Stimulated activated CD4-positive, alpha-beta T cell treated with anti-CD3 and anti-CD28 coated beads, Interleukin-4, amount 100 ng/mL, for 1 hour (primary cell): ENCODE results near the gene OR2B2.
A peak's percentile ranks its signal among the peaks of the same experiment; 100 is the strongest.
"Not testable (repeated sequence)": the region's sequence is repeated elsewhere in the genome, so short reads cannot be mapped to it uniquely, and the experiment has no call there.

Experiments
- DNase-seq: peaks from one replicate; pipeline ENCODE4 v3.0.0-alpha.2; 2020

Gene OR2B2

DNA sequence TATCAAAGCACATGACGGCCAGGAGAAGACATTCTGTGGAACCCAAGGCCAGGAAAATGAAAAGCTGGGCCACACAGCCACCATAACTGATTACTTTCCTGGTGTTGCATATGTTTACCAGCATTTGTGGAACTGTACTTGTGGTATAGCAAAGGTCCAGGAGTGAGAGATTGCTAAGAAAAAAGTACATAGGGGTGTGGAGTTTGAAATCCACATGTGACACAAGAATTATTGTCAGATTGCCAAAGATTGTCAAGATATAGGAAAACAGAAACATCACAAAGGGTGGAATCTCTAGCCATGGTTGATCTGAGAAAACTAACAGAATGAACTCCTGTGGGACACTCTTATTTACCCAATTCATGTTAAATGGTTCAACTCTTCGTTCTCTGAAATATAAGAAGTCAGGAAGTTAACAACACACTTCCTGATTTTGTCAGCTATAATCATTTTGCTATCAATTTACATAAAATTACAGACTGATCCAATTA, at the start of gene OR2B2:
TSS of gene OR2B2 (minus strand) at position 441 of the 491 bp plus-strand sequence. CDS start at position 364, 77 bp downstream.
- no peak for DNase-seq

DNA sequence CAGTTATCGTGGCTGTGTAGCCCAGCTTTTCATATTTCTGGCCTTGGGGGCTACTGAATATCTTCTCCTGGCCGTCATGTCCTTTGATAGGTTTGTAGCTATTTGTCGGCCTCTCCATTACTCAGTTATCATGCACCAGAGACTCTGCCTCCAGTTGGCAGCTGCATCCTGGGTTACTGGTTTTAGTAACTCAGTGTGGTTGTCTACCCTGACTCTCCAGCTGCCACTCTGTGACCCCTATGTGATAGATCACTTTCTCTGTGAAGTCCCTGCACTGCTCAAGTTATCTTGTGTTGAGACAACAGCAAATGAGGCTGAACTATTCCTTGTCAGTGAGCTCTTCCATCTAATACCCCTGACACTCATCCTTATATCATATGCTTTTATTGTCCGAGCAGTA, 45.3 kb upstream of the OR2B2 start:
- no peak for DNase-seq

DNA sequence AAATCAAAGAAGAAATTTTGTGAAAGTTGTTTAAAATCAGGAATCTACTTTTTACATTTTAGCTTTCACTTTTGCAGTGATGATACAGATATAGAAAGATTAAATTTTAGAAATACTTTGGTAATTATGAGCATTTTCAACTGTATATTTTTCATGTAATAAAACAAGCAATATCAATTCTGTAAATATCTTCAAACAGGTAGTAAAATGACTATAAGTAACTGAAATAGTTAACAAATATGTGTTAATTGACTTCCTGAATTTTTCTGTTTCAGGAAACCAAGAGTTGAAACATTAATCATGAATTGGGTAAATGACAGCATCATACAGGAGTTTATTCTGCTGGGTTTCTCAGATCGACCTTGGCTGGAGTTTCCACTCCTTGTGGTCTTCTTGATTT, 44.7 kb upstream of the OR2B2 start, which contains the start of gene OR2B6:
TSS of gene OR2B6 (plus strand) at position 301 of the 400 bp plus-strand sequence. CDS start at position 301, 0 bp downstream.
- DNase-seq, result no peak

DNA sequence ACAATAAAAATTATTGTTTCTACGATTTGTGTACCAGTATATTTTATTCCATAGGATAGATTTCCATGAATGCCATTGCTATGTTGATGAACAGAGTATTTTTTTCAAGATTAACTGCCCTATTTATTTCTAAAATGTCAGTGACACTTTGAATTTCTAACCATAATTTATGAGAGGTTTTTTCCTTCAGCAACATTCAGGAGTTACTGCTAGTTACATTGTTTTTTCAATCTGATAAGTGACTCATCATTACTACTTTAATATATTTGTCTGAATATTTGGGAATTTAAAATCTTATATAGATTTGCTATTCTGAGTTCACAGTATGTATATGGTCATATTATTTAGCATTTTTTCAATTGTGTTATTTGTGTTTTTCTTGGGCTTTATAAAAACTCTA, 38.8 kb upstream of the OR2B2 start:
- DNase-seq, result no peak

DNA sequence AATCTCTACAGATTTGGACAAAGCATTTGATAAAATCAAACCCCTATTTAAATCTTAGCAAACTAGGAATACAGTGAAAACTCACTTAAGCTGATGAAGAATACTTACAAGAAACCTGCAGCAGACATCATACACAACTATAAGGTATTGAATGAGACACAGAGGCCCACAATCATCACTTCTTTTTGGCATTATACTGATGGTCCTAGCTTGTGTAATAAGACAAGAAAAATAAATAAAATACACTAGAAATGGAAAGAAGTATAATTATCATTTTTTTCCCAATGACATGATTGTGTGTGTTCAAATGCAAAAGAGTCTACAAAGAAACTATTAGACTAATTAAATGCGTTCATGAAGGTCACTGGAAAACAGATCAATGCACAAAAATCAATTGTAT, 36.0 kb upstream of the OR2B2 start:
- DNase-seq, result no peak

DNA sequence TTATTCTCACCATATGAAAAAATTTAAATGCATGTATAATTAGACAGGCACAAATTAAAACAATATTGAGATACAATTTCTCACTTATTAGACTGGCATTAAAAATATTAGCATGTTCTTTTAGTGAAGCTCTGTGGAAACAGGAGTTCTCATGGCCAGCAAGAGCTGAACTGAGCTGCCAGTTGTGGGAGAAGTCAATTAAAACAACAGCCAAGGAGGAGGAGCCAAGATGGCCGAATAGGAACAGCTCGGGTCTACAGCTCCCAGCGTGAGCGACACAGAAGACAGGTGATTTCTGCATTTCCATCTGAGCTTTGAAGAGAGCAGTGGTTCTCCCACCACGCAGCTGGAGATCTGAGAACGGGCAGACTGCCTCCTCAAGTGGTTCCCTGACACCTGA, 30.9 kb upstream of the OR2B2 start:
- not testable (repeated sequence) for DNase-seq

DNA sequence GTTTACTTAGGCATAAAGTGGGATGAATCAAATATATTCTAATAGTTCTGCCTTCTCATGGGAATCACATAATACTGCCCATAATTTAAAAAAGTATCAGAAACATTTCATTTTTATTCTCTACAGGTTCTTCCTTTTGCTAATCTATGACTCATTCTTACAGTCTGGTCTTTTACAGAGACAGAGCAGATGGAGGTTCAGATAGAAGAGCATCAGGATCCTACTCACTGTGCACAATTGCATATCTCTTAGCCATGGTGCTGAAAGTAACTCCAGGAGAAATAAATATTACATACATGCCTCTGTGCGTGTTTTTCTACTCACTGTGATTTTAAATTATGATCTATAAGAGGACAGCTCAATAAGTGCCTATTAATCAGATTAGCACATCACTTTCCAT, 28.6 kb upstream of the OR2B2 start:
- DNase-seq, result no peak

DNA sequence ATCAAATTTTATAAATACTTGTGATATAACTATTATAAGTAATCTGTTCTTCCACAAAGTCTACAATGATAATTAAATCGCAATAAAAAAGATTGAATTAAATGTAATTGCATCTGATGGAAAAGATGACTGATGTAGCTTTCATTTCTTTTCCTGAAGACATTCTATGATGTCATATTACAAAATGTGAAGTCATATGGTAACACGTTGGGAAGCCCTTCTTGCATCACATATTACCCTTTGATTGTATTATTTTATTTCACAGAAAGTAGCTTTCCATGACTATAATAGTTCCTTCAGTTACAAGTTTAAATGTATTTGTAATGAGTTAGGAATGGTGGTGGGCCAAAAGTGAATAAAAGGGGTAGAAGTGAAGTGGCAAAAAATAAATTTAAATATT, 19.0 kb upstream of the OR2B2 start:
- no peak for DNase-seq

DNA sequence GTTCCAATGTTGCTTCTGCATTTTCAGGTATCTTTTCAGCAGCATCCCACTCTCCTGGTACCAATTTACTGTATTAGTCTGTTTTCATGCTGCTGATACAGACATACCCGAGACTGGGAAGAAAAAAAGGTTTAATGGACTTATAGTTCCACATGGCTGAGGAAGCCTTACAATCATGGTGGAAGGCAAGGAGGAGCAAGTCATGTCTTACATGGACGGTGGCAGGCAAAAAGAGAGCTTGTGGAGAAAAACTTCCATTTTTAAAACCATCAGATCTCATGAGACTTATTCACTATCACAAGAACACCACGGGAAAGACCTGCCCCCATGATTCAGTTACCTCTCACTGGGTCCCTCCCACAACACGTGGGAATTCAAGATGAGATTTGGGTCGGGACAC, 17.7 kb upstream of the OR2B2 start:
- DNase-seq, result not testable (repeated sequence)

DNA sequence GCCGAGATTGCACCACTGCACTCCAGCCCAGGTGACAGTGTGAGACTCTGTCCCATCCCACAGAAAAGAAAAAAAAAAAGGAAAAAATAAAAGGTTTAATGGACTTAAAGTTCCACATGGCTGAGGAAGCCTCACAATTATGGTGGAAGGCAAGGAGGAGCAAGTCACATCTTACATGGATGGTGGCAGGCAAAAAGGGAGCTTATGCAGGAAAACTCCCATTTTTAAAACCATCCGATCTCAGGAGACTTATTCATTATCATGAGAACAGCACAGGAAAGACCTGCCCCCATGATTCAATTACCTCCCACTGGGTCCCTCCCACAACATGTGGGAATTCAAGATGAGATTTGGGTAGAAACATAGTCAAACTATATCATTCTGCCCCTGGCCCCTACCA, 15.8 kb upstream of the OR2B2 start:
- DNase-seq, result not testable (repeated sequence)

DNA sequence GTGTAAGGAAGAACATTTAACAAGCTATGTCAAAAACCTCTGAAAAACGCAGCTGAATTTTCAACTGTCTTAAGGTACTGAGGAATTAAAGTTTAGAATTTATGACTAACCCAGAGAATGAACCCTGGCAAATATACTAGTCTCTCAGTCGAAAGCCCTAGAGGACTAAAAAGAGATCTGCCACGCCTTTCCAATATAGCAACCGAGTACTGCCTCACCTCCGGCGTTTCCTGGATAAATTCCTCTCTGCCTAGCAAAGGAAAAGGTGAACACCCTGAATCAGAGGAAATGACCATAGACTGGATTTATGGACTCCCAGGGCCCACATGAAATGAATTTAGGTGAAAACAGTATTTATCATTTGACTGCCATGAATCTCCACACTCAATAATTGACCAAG, 12.0 kb upstream of the OR2B2 start:
- no peak for DNase-seq

DNA sequence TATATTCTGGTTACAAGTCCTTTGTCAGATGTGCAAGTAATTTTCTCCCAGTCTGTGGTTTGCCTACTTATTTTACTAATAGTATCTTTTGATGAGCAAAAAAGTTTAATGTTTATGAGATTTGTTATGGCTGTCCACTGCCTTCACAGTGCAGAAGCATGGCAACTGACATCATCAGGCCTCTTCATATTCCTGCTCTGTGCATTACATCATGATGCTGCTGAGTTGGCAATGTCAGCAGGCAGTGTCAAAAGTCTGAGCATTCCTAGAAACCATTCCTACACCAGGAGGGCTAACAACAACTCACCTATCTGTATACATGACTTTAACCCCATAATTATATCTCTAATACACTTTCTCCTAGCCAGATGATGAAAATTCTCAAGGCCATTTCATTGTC, 10.8 kb upstream of the OR2B2 start:
- DNase-seq, result no peak

DNA sequence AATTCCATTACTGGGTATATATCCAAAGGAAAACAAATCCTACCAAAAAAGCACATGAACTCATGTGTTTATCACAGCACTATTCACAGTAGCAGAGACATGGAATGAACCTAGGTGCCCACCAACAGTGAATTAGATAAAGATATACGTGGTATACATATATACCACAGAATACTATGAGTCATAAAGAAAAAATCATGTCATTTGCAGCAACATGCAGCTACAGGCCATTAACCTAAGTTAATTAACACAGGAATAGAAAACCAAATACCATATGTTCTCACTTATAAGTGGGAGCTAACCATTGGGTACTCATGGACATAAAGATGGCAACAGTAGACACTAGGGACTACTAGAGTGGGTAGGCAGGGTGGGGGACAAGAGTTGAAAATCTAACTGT, 4.2 kb downstream of the OR2B2 start:
- no peak for DNase-seq

DNA sequence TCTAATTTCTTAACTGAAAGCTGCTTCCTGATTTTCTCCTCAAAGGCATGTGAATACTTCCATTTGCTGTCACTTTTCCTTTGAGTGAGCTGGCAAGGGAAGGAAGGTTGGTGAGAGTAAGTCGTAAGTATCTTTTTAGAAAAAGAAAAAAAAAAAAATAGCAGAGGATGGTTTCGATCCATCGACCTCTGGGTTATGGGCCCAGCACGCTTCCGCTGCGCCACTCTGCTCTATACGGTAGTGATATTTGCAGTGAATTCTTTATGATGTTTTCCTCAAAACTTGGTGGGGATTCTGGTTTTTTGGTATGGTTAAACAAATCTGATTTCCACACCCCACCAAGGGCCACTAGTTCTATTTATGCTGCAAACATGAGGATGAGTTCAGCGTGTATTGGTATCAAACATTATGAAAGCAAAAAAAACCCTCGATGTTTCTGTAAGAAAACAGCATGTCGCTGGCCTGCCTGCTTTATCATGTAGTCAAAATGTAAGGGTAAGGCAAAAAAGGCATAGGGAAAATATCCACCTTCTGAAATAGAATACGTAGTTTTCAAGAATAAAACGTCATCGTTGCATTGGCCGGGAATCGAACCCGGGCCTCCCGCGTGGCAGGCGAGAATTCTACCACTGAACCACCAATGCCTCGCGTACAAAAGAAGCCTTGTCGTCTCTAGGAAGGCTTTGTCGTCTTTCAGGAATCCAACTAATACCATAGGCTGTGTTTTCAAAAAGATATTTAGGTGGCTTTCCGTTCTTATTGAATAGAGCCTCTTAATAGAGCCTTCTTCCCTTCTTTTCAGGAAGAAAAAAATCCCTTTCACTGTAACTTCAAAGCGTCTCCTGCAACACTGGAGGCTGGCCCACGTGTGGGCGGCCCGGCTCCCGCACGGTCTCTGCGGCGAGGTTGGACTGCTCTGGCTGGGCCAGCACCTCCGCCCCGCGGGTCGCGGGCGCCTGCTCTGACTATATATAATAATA, 9.6 kb downstream of the OR2B2 start:
- peak; percentile 80 for DNase-seq

DNA sequence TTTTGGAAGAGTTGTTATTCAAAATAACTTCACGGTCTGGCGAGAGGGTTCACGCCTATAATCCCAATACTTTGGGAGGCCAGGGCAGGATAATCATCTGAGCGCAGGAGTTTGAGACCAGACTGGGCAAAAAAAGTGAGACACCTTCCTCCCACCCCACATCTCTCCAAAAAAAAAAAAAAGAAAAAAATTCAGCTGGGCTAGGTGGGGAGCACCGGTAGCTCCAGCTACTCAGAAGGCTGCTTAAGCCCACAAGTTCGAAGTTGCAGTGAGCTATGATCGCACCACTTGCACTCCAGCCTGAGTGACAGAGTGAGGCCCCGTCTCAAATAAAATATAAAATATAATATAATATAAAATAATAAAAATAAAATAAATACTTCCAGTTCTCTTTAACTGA, 10.4 kb downstream of the OR2B2 start:
- DNase-seq, result no peak

DNA sequence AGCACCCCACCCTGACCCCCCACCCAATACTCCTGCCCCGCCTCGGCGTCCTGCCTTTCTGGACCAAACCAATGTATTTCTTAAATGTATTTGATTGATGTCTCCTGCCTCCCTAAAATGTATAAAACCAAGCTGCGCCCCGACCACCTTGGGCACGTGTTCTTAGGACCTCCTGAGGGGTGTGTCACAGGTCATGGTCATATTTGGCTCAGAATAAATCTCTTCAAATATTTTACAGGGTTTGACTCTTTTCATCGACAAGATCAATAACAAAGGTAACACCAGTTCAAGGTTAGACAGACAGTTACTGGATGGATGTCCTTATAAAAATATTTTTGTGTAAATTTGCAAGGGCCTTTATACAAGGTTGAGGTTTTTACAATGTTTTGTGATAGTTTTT, 12.0 kb downstream of the OR2B2 start:
- not testable (repeated sequence) for DNase-seq

DNA sequence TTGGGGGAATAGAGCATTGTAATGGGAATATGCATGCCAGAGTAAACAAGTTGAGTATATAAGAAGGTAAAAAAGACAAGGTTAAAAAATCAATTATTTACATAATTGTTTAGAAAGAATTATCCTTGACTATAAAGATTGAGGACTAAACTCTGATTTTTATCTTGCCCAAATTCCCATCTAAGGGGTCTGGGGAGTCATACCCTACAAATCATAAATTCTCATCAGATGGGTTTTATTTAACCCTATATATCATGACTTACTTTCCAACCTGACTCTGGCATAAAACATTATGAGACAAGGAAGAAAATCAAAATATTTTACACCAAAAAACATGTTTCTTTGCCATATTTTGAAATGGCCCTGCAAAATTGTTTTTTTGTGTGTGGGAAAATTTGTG, 12.7 kb downstream of the OR2B2 start:
- DNase-seq, result no peak

DNA sequence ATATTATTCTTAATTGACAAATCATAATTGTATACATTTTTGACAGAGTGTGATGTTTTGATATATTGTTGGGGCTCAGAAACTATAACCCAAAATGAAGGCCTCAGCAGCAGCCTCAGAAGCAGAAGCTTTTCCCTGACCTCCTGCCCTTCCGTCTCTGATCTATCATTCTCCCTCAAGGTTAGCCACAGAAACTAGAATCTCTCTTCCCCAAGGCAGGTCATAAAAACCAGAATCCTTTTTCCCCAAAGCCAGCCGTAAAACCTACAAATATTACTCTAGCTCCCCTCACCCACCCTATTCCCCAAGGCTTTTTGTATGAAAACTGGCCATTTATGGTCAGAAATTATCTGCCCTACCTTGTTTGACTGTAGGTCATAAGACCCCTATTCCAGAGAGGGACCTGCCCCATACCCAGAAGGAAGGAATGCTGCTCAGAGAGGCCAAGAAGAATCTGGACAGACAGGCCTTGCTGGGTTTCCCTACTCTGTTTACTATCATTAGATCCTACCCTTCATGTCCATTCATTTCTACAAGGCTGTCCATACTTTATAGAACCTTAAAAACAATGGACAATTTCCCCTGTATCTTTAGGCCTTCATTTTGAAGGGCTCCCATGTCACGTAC, 14.5 kb downstream of the OR2B2 start:
- DNase-seq, result no peak

DNA sequence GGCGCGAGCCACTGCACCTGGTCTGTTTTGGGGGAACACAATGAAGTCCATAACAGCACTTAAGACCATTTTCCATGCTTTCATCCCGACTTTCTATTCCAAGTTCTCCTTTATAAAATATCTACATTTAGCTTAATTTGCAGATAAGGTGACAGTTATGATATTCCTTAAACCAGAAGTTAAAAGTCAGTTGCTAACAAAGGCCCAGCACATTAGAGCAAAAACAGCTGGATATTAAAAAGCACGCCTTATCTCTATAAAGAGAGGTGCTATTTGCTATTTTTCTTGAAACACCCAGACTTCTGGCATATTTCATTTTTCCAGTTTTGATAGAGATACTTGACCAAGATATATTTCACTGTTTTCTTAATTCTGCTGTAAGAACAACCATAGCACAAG, 15.8 kb downstream of the OR2B2 start:
- no peak for DNase-seq

DNA sequence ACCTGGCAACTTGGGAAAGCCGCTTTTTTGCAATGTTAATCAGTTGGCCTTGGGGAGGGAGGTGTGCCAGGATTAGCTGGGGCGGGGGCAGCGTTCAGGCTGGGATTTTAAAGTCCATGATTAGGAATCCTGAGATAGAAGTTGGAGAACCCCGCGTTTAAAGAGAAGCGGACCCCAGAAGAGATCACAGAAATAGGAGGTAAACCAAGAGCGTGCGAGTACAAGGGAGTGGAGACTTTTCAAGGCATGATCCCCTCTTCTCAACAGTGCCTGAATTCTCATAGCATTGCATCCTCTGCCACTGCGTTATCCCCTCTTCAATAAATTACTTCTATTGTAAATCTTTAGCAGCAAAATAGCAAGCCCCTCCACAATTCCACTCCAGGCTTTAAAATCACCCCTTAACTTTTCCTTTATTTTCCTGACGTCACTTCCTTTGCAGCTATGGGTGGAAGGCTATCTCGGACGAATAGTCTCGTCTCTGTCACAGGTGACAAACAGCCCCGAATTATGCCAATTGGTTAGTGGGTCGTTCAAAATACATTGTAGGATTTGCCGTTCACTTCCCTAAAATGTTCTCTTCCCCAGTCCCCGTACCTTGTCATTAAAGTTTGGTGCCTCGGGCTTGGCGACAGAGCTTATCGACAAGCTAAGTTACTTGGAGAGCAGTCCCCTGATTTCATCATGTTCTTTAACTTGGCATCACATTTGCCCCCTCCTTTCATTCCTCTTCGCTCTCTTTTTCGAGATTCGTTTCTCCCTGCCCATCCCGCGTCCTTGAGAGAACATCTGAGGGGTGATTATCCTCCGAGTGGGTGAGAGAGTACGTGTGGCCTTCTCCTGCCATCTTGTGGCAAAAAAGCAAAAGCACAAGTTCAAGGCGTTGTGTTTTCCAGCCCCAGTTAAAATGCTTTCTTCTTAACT, 17.1 kb downstream of the OR2B2 start:
- DNase-seq, result peak; percentile 45

DNA sequence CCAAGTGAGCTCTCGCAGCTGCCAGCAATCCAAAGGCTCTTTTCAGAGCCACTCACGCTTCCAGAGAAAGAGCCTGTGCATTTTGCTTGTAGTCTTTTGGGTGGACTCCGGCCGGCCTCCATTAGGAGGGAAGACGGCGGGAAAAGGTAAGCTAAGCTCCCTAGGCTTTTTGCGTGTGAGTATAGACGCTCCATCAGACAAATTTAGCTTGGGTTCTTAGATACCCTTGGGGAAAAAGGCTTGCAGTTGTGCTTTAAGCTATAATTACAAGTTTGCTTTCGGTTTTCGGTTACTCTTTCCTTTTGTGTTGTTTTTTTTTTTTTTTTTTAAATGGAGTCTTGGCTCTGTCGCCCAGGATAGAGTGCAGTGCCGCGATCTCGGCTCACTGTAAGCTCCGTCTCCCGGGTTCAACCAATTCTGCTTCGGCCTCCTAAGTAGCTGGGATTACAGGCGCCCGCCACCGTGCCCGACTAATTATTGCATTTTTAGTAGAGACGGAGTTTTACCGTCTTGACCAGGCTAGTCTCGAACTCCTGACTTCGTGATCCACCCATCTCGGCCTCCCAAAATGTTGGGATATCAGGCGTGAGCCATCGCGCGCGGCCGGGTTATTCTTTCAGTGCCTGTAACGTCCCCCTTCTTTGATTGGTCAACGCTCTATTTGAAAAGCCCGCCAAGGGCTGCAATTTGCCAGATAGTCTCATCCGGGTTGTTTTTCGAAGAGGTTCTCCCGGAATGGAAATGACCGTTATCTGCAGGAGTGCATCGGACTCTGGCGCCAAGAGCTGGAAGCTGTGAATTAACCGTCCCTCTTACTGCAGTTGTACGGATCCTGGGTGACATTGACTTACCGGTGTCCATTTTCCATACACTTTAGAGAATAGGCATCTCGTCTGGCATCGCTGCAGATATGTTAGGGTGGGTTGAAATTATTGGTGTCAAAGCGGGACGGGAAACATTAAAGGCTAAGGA, 18.1 kb downstream of the OR2B2 start:
- DNase-seq, result peak; percentile 61
